Activated CD4-positive, alpha-beta T cell treated with anti-CD3 and anti-CD28 coated beads for 36 hours (primary cell): ENCODE data around the gene NACC1. TPM values are rescaled to one million over a fixed set of nuclear protein-coding genes. Genes with fewer than 3 reads are reported as not detected.
A peak's percentile ranks its signal among the peaks of the same experiment; 100 is the strongest.

Experiments used
- ATAC-seq: fragments of 200-7000 bp; cut with Tn5 transposase; one replicate; pipeline ENCODE4 v1.10.0; 2021; ENCODE audit warnings: mild to moderate bottlenecking, moderate library complexity
- CTCF ChIA-PET: fragments of 350-600 bp; sonication (Branson Sonifier 250); formaldehyde crosslinking; loops from one replicate; lab custom pipeline; 2021; ENCODE audit warnings: antibody characterized with exemption; lab: Charles Lee
- POLR2A ChIA-PET: fragments of 350-600 bp; sonication (Branson Sonifier 250); formaldehyde crosslinking; loops from one replicate; lab custom pipeline; 2021; ENCODE audit warnings: antibody characterized with exemption, inconsistent platforms; lab: Charles Lee
- DNase-seq: peaks from one replicate; pipeline ENCODE4 v3.0.0-alpha.2; 2020
- H3K27ac Mint-ChIP-seq: one replicate; pipeline ENCODE4 v1.8.0; 2021; ENCODE audit warnings: mixed read lengths
- H3K27me3 Mint-ChIP-seq: one replicate; pipeline ENCODE4 v1.8.0; 2021; ENCODE audit warnings: mixed read lengths
- H3K36me3 Mint-ChIP-seq: one replicate; pipeline ENCODE4 v1.8.0; 2021; ENCODE audit warnings: low read depth, mixed read lengths
- H3K4me1 Mint-ChIP-seq: one replicate; pipeline ENCODE4 v1.8.0; 2021; ENCODE audit warnings: mixed read lengths
- H3K4me3 Mint-ChIP-seq: one replicate; pipeline ENCODE4 v1.8.0; 2021; ENCODE audit warnings: mild to moderate bottlenecking, moderate library complexity, mixed read lengths
- H3K9me3 Mint-ChIP-seq: one replicate; pipeline ENCODE4 v1.8.0; 2021; ENCODE audit warnings: low read depth, mixed read lengths
- intact Hi-C, 2 experiments: fragments of 100-400 bp; cut with DNase I in 1 of 2; cut with micrococcal nuclease in 1 of 2; formaldehyde crosslinking; loops; one replicate each; pipeline versions ENCODE4 v1.14.2 to v1.15.1; 2022 to 2024; cut with DNase I, micrococcal nuclease
- total RNA-seq, 2 experiments: library from RNA; stranded (reverse); gene quantifications; one replicate each; pipeline ENCODE4 v1.2.3, GENCODE V29; 2021

Gene NACC1
- total RNA-seq, 2 experiments from 2014 or later = 77.5 to 84.5 TPM

- H3K27me3 Mint-ChIP-seq = no peaks in the 10 kb centered on the region
- peak overlapping the region; percentile 87 for H3K4me3 Mint-ChIP-seq
- H3K9me3 Mint-ChIP-seq = no peaks in the 10 kb centered on the region
- H3K36me3 Mint-ChIP-seq = peaks cover 32% of the 10 kb centered on the region
- DNase-seq (peak; percentile 91), ATAC-seq (peak; percentile 31)
- intact Hi-C loops = loop anchor here (1.0 to 10.0 kb wide), 10 partner anchors 8 to 1370 kb away; partner anchors contain the start of genes JUNB (in 1 of the 2) and TECR (in 1 of the 2)
- CTCF ChIA-PET = interaction anchor here (0.8 to 1.9 kb wide), 11 partner anchors 8 to 1227 kb away, joined by 3 to 12 read pairs (median 5); partner anchors contain the start of gene NACC1
- peaks cover 30% of the 10 kb centered on the region for H3K4me1 Mint-ChIP-seq
- POLR2A ChIA-PET = interaction anchor here (0.7 to 1.7 kb wide), 10 partner anchors 9 to 55 kb away, joined by 3 to 15 read pairs (median 4); partner anchors contain the start of gene NACC1
- peak overlapping the region; percentile 100 for H3K27ac Mint-ChIP-seq
Observed at GRCh38 chr19:13154911-13155471, 36.9 kb downstream of the NACC1 start.

GRCh38 chr19:13155472-13156359 is 37.7 kb downstream of the NACC1 start:
- Mint-ChIP-seq H3K27me3 (no peaks in the 10 kb centered on the region), H3K36me3 (peaks cover 32% of the 10 kb centered on the region), H3K4me1 (peaks cover 33% of the 10 kb centered on the region), H3K9me3 (no peaks in the 10 kb centered on the region), H3K4me3 (peak overlapping the region; percentile 87), H3K27ac (peak overlapping the region; percentile 100)
- ATAC-seq (peak; percentile 1), DNase-seq (peak; percentile 82)
- intact Hi-C loops = loop anchor here (1.0 to 10.0 kb wide), 8 partner anchors 8 to 1369 kb away; partner anchors contain the start of gene TECR (in 1 of the 2)
- ChIA-PET POLR2A (interaction anchor here (0.7 to 1.7 kb wide), 10 partner anchors 8 to 56 kb away, joined by 3 to 15 read pairs (median 4); partner anchors contain the start of gene NACC1), CTCF (interaction anchor here (0.8 to 1.9 kb wide), 12 partner anchors 8 to 1226 kb away, joined by 3 to 12 read pairs (median 5); partner anchors contain the start of gene NACC1)

GRCh38 chr19:13159713-13160112 is 41.6 kb downstream of the NACC1 start:
- Mint-ChIP-seq H3K9me3 (no peaks in the 10 kb centered on the region), H3K4me3 (no peak overlapping the region), H3K27me3 (no peaks in the 10 kb centered on the region), H3K27ac (peak overlapping the region; percentile 56), H3K4me1 (peaks cover 55% of the 10 kb centered on the region), H3K36me3 (peaks cover 7% of the 10 kb centered on the region)
- CTCF ChIA-PET = interaction anchor here (0.5 kb wide), 1 partner anchor 8 kb away, joined by 3 read pairs; no protein-coding TSS in a partner anchor
- ATAC-seq (no peak), DNase-seq (no peak)
- POLR2A ChIA-PET = no interaction called here
- intact Hi-C loops = loop anchor here (5.0 to 10.0 kb wide), 4 partner anchors 33 to 1365 kb away; partner anchors contain the start of genes SAMD1 (in 1 of the 2) and TECR (in 1 of the 2)

GRCh38 chr19:13160557-13160956 is 42.5 kb downstream of the NACC1 start:
- POLR2A ChIA-PET = interaction anchor here (0.6 kb wide), 1 partner anchor 17 kb away, joined by 4 read pairs; no protein-coding TSS in a partner anchor
- Mint-ChIP-seq H3K4me1 (peaks cover 63% of the 10 kb centered on the region), H3K4me3 (no peak overlapping the region), H3K9me3 (no peaks in the 10 kb centered on the region), H3K27me3 (no peaks in the 10 kb centered on the region), H3K27ac (no peak overlapping the region), H3K36me3 (no peaks in the 10 kb centered on the region)
- no peak for ATAC-seq
- no peak for DNase-seq
- intact Hi-C loops = loop anchor here in 1 of 2 experiments (5.0 kb wide), 1 partner anchor 932 kb away; the partner anchor contains the start of gene SAMD1
- CTCF ChIA-PET = interaction anchor here (1.0 to 1.1 kb wide), 2 partner anchors 9 to 56 kb away, joined by 3 read pairs; no protein-coding TSS in a partner anchor

GRCh38 chr19:13162724-13163608 is 44.9 kb downstream of the NACC1 start:
- CTCF ChIA-PET = interaction anchor here (0.6 to 1.5 kb wide), 6 partner anchors 8 to 961 kb away, joined by 3 to 12 read pairs (median 3); no protein-coding TSS in a partner anchor
- DNase-seq (peak; percentile 96), ATAC-seq (peak; percentile 56)
- Mint-ChIP-seq H3K27me3 (no peaks in the 10 kb centered on the region), H3K36me3 (peaks cover 1% of the 10 kb centered on the region), H3K4me3 (peak overlapping the region; percentile 80), H3K4me1 (peaks cover 64% of the 10 kb centered on the region), H3K27ac (peak overlapping the region; percentile 94), H3K9me3 (no peaks in the 10 kb centered on the region)
- intact Hi-C loops = loop anchor here (1.0 to 5.0 kb wide), 2 partner anchors 8 to 929 kb away; partner anchors contain the start of gene SAMD1 (in 1 of the 2)
- POLR2A ChIA-PET = interaction anchor here (0.6 to 2.2 kb wide), 5 partner anchors 8 to 379 kb away, joined by 3 to 15 read pairs (median 8); partner anchors contain the start of genes IER2 and STX10

GRCh38 chr19:13163609-13164342 is 45.7 kb downstream of the NACC1 start:
- H3K27ac Mint-ChIP-seq = peak overlapping the region; percentile 94
- POLR2A ChIA-PET = interaction anchor here (0.6 to 2.2 kb wide), 6 partner anchors 9 to 380 kb away, joined by 3 to 15 read pairs (median 6); partner anchors contain the start of genes IER2 and STX10
- intact Hi-C loops = loop anchor here (1.0 to 5.0 kb wide), 2 partner anchors 8 to 929 kb away; partner anchors contain the start of gene SAMD1 (in 1 of the 2)

GRCh38 chr19:13164343-13165161 is 46.5 kb downstream of the NACC1 start:
- DNase-seq (peak; percentile 66), ATAC-seq (peak; percentile 20)
- H3K36me3 Mint-ChIP-seq = peaks cover 1% of the 10 kb centered on the region
- ChIA-PET POLR2A (interaction anchor here (0.6 to 2.2 kb wide), 7 partner anchors 9 to 552 kb away, joined by 3 to 15 read pairs (median 6); partner anchors contain the start of genes IER2 and STX10), CTCF (interaction anchor here (0.5 to 1.1 kb wide), 5 partner anchors 8 to 98 kb away, joined by 3 to 7 read pairs (median 3); no protein-coding TSS in a partner anchor)
- intact Hi-C loops = loop anchor here in 1 of 2 experiments (5.0 kb wide), 2 partner anchors 928 to 1203 kb away; partner anchors contain the start of gene SAMD1
- peaks cover 73% of the 10 kb centered on the region for H3K4me1 Mint-ChIP-seq
- H3K27ac Mint-ChIP-seq = peak overlapping the region; percentile 94
- H3K9me3 Mint-ChIP-seq = no peaks in the 10 kb centered on the region
- H3K4me3 Mint-ChIP-seq = peak overlapping the region; percentile 80
- H3K27me3 Mint-ChIP-seq = no peaks in the 10 kb centered on the region

More at GRCh38 chr19:13163609-13164342, 45.7 kb downstream of the NACC1 start:
- Mint-ChIP-seq H3K36me3 (peaks cover 1% of the 10 kb centered on the region), H3K9me3 (no peaks in the 10 kb centered on the region), H3K4me3 (peak overlapping the region; percentile 80), H3K27me3 (no peaks in the 10 kb centered on the region), H3K4me1 (peaks cover 66% of the 10 kb centered on the region)
- DNase-seq = peak; percentile 80
- ATAC-seq = peak; percentile 36
- CTCF ChIA-PET = interaction anchor here (0.6 to 1.5 kb wide), 5 partner anchors 9 to 961 kb away, joined by 3 to 12 read pairs (median 5); no protein-coding TSS in a partner anchor

- DNase-seq (no peak), ATAC-seq (no peak)
- Mint-ChIP-seq H3K36me3 (peaks cover 1% of the 10 kb centered on the region), H3K27ac (peak overlapping the region; percentile 94), H3K27me3 (no peaks in the 10 kb centered on the region), H3K9me3 (no peaks in the 10 kb centered on the region), H3K4me1 (peaks cover 78% of the 10 kb centered on the region), H3K4me3 (no peak overlapping the region)
- ChIA-PET POLR2A (interaction anchor here (0.6 to 2.2 kb wide), 5 partner anchors 10 to 553 kb away, joined by 3 to 15 read pairs (median 5); no protein-coding TSS in a partner anchor), CTCF (interaction anchor here (0.5 to 1.7 kb wide), 7 partner anchors 9 to 98 kb away, joined by 3 to 7 read pairs (median 3); no protein-coding TSS in a partner anchor)
- intact Hi-C loops = loop anchor here in 1 of 2 experiments (5.0 kb wide), 1 partner anchor 1202 kb away; no protein-coding TSS in a partner anchor
Observed at GRCh38 chr19:13165162-13165997, 47.3 kb downstream of the NACC1 start.
